Activated T-helper 1 cell treated with anti-CD3 and anti-CD28 coated beads, Interleukin-2, amount 50 U/mL, for 16 hours (primary cell): ENCODE data around the gene AJAP1.
"Not testable (repeated sequence)": the region's sequence is repeated elsewhere in the genome, so short reads cannot be mapped to it uniquely, and the experiment has no call there.

Experiments
- DNase-seq, 2 donors: peaks; one replicate each; pipeline ENCODE4 v3.0.0-alpha.2; 2020; ENCODE audit warnings: low read depth in 1 of 2, low spot score in 1 of 2

AJAP1 gene, protein sequence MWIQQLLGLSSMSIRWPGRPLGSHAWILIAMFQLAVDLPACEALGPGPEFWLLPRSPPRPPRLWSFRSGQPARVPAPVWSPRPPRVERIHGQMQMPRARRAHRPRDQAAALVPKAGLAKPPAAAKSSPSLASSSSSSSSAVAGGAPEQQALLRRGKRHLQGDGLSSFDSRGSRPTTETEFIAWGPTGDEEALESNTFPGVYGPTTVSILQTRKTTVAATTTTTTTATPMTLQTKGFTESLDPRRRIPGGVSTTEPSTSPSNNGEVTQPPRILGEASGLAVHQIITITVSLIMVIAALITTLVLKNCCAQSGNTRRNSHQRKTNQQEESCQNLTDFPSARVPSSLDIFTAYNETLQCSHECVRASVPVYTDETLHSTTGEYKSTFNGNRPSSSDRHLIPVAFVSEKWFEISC

DNA sequence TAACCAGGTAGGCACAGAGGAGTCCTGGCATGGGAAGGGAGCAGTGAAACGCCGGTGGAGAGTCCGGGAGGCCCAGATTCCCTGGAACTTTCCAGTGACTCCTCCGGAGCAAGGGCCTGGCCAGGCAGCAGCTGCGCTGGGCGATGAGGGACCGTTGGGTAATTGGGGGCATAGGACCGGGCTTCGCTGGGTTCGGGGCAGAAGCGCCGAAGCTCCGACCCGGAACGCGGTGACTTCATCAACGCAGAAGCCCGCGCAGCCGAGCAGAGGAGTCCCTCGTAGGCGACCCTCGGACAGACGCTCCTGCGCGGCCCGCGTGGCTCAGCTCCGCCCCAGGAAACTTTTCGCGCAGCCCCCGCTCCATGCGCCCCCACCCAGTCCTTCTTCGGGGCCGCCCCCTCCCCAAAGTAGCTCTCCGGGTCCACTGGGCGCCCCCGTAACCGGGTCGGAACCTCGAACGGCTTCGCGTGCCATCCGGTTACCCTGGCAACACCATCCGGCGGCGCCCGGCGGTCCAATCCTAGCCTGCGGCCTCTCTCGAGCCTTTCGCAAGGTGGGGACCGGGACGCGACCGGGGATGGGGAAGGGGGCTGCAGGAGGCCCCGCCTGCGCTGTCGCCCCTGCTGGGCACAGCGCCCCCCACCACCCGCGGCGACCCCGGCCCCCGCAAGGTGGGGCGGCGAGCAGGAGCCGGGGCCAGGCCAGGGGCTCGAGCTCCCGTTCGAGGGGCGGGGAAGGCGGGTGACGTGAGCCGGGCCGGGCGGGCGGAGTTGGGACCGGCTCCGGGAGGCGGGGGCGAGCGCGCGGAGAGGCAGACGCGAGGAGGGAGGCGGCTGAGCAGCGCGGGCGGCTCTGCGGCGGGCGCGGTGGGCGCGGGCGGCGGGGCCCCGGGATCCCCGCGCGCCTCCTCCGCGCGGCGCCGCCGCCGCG lies at the start of gene AJAP1:
TSS of gene AJAP1 (plus strand) at position 814 of the 930 bp plus-strand sequence. CDS start 817 bp downstream, outside the sequence.
- no peak for DNase-seq

DNA sequence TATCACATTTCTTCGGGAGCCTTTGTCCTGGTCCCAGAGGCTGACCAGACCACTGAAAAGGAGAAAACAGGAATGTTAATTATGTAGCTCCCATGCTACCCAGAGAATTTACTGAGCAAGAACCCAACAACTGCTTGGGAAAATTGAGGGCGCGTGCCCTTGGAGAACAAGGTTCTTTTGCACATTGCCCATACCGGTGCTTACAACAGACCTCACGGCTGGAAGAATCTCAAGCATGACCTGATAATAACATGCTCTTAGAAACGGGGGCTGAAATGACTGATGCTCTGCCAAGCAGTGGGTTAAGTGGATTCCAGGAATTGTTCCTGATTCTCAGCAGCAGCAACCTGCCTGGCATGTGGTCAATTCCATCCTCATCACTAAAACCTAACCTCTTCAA lies 49.3 kb upstream of the AJAP1 start:
- DNase-seq, result no peak

DNA sequence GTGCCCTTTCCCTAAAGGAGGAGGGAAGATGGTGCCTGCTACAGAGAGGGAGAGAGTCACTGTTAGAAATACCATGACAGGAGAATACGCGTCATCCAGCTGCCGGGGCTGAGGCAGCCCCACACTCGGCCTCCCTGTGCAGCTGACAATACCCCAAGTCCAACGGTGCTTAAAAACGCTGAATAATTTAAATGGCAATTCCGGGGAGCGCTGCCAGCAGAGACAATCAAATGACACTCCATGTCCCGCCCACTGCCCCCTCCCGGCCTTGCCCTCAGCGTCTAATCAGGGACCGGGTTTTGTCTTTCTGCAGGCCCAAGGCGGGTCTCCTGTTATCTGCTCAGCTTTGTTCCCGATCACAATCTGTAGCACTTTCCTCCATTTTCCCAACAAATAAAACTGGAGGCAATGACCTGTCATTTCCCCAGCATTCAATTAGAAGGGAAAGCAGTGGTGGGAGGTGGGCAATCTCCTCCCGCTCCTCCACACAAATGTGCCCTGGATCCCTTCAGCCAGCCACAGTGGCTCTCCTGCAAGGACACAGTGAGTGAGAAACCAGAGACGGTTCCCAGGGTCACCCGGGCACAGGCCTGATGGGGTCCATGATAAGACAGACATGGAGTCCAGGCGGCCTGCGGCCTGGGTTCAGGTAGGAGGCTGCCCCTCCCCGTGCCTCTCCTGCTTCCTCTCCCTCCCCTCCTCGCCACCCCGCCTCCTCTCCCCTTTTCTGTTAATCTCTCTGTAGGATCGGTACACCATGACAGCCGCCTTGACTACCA lies 42.7 kb upstream of the AJAP1 start:
- DNase-seq, result no peak

DNA sequence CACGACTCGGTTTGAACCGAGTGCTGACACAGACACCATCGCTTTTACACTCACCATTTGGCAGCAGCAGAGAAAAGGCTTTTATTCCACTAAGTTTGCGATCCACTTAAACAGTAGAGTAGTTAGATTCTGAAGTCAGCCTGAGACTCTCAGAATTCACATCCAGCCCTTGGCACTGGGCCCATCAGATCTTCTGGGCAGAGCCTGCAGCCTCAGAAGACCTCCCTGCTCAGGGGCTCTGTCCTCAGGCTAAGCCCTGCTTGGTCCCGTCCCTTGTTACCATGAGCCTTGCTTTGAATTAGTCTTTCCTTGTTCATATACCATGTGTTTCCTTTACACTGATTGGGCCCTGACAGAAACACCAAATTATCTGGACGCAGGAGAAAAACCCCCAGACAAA lies 41.4 kb upstream of the AJAP1 start:
- DNase-seq, result no peak

DNA sequence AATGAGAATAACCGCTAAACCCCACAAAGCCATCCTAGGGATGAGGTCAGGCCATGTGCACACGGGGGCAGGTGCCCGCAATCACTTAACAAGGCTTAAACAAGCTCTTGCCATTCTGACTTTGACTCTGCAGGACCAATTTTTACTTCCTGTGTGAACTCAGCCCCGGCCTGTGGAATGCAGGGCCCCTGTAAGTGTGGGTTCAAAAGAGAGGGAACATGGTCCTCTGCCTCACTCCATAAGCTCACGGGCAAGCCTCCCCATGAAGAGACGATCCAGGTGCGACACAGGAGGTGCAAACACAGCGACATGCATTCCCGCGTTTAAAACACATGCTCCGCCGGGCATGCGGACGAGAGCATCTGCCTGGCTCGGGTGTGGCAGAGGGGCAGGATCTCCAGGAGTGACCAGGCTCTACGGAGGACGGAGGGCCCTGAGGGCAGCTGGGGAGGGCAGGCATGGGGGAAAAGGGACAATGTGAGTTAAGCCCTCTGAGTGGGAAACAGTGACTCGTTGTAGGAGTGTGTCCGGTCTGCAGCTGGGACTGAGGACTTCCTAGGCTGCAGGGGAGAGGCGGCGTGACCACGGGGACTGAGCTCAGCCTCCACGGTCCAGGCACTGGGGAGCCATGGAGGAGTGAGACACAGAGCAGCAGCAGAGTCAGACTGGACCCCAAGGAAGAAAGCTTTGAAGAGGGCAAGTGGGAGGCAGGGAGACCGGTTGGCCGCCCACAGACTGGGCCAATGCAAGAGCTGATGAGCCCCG lies 40.6 kb upstream of the AJAP1 start:
- DNase-seq, result no peak

DNA sequence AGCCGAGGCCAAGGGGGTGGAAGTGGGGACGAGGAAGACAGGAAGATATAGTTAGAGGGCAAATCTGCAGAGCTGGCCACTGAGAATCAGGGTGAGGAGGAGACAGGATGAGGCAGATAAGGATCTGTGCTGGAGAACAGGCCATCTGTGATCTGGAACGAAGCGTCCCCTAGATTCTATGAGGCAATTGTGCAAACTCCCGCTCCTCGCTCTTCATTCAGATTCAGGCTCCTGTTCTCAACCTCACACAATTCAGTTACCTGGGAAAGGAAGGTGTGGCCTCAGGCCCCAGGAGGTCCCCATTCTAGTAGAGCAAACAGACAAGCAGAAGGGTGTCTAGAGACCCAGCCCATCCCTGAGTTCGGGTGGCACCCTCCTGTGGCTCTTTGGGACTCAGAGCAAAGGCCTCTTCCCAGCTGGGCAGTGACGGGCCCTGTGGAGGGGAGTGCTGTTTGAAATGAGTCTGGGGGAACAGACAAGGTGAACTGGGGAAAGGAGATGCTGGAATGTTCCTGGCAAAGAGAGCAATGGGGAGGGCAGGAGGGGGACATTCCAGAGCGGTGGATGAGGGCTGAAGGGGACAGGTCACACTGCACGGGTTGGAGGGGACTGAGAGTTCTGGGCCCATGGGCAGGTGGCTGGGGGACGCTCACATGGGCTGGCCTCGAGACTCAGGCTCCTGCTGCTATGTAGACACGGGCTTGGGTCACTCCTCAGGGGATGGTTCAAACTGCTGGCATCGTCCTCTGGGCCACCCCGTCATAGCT lies 39.9 kb upstream of the AJAP1 start:
- DNase-seq, result no peak

DNA sequence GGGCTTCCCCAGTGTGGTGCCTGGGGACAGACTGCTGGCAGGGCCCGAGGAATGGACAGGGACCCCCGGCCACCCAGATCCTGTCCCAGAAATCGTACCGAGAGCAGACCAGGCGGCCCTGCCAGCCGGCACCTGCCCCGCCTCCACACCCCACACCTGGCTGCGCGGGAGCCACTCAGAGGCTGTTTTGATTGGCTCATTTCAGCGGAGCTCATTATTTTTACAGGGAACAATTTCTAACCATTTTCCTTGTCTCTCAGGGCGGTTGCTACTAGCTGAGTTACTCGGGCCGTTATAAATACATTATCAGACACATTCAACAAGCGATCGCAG lies 39.3 kb upstream of the AJAP1 start:
- no peak for DNase-seq

DNA sequence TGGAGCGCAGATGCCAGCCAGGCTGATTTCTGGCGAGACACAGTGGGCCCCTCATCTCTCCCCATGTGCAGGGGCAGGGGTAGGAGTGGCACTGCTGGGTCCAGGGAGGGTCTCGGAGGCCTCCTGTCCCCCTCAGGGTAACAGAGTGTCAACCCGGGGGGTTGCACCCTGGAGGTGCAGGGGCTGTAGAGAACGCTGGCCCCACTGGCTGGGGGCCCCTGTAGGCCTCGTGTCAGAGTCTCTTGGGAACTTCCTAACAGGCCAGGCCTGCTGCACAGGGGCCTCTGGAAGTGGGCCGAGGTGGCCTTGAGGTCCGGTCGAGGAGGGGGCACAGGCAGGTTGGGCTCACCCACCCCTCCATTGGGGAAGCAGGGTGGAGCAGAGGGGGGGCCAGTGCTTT lies 38.9 kb upstream of the AJAP1 start:
- no peak for DNase-seq

DNA sequence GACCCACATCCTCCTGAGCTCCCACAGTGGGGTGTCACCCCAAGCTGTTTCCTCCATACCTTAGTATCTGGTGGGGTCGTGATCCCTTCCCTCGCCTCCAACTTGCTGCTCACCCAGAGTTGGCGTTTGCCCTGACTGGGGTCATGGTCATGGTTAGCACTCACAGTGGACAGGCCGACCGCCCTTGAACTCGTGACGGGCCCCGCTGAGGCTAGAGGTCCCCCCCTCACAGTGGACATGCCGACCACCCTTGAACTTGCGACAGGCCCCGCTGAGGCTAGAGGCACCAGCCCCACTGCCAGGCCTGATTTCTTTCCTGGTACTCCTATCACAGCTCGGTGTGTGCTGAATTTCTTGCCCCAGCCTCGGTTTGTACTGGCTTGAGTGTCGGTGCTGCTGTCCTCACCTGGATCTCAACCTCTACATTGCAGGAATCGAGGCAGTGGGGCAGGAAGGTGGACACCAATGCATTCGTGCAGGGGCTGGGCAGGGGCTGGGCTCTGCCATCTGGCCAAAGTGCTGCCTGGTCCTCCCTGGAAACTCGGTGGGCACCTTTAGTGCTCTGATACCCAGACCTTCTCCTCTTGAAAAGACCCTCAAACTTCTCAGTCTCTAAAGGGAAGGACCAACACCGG lies 37.5 kb upstream of the AJAP1 start:
- no peak for DNase-seq

DNA sequence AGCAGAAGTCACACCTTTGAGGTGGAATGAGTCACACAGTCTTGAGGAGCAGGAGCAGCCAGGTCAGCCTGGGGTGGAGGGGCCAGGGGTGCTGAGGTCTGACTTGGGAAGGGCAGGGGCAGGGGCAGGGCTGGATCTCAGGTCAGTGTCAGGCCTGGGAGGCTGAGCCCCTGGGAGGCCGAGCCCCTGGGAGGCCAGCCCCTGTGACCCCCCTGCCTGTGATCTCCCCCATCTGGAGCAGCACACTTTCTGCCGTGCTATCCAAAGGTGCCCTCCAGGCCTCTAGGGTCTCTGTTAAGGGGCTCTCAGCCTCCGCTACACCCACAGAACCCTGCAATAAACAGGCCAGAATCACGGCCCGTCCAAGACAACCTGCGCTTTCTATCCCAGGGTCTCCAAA lies 36.9 kb upstream of the AJAP1 start:
- DNase-seq, result no peak

DNA sequence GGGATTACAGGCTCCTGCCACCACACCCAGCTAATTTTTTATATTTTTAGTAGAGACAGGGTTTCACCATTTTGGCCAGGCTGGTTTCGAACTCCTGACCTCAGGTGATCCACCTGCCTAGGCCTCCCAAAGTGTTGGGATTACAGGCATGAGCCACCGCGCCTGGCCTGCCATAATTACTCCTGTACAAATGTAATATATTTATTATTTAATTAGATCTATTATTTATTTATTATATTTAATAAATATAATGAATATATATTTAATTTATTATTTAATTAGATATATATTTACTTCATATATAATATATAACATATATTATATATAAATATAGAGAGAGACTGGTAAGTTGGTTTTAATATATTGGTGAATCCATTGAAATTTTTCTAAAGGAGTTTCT lies 35.6 kb upstream of the AJAP1 start:
- DNase-seq, result not testable (repeated sequence)

DNA sequence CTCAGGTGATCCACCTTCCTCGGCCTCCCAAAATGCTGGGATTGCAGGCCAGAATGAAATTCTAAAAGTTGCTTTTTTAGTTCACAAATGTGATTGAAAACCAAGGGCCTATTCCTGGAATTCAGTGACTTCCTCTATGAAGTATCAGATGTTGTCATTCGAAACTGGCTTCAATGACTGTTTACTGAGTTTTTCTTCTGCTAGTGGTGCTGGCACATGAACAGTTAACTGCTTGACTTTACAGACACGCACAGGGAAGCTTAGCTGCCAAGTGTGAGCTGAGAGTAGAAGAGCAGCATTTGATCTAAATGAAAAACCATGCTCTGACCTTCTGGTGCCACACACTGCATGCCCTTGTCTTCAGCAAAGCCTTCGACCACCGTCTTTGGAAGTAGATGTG lies 32.8 kb upstream of the AJAP1 start:
- no peak for DNase-seq

DNA sequence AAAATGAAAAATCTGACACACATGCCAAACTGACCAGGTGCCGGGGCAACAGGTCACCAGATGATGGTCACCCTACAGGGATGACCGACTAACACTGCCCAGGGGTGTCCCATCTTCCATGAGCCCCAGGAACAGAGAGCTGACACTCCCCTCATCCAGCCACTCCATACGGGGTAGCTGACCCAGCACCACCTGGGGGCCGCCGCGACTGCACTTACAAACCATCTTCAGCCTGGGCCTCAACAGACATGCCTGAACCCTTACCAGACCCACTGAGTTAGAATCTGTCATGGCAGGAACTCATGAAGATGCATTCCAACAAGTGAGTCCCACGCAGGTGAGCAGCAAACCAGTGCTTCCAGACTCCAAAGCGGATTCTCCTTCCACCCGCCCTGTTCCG lies 31.6 kb upstream of the AJAP1 start:
- no peak for DNase-seq

DNA sequence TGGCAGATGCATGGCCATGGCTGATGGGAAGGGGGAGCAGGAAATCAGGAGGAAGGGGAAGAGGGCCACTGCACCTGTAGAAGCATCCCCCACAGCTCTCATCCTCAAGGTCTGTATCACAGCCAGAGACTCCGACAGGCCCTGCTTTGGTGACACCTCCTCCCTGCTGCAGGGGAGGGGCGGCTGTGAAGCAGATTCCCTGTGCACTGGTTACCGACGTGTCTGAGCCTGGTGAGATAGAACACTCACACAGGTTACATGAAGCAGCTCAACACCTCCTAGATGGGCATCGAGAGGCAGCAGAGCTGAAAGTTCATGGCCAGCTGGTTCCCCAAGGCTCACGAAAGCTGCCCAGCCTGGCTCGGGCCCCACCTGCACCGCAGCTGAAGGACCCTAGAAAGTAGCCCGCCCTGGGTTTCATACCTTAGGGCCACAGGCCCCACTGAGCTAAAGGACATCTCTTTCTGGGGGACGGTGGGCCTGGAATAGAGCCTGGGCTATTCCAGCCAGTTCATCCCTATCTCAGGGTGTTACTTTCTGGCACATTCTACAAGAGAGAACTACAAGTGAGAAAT lies 30.2 kb upstream of the AJAP1 start:
- no peak for DNase-seq

DNA sequence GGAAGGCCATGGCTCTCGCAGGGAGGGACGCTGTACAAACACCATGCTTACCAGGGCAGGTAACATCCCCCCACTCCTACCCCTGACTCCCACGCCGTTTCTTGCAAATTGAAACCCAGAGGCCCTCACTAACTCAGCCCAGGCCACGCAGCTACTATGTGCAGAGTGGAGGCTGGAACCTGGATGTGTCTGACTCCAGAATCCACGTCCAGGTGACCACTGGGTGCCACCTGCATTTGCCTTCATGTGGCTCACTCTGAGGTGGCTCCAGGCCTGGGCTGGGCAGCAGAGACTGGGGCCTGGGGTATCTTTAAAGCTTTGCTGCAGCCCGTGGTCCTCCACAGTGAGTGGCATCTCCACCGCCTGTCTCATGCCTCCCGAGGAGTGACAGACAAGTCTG lies 29.6 kb upstream of the AJAP1 start:
- no peak for DNase-seq

DNA sequence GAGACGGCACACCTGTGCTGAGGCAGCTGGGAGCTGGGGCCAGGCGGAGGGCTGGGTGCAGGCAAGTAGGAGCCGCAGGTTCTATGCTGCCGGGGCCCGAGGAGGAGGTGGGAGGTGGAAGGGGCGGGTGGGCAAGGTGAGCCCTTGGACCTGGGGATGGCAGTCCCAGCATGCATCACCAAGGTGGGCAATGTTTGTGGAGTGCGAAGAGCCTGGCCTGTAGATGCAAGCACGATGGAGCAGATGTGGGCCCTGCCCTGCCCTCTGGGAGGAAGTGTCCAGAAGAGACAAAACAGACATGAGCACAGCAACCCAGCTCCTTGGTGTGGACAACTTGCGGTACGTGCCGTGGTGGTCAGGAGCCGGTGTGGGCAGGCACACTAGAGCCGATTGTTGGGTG lies 28.3 kb upstream of the AJAP1 start:
- DNase-seq, result no peak

DNA sequence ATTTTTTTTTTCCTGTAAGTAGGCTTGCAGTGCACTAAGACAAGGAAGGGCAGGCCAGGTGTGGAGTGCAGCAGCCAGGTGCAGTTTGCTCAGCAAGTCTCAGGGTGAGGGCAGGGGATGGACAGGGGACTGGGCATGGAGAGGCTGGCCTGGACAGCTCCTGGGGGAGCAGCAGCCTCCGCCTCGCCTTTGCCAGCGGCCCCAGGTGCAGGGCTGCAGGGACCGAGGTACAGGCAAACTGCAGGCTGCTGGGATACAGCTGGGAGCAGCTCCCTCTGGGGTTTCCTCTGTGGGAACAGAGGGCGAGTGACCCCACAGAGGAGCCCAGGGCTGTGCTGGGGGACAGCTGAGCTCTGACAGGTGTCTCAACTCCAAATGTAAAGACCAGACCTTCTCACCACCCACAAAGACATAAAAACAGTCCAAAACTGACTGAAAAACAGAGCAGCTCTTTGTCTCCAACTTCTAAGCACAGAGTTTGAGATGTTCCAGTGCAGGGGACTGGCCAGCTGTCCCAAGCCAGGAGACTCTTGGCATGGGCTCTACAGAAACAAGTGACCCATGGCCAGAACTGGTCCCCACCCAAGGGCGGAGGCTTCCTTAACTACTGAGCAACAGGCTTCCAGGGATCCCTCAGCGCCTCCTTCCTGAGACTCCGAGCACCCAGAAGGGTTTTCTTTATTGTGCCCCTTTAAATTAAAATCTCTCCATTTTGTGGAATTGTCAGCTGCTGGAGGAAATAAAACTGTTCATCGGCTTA lies 27.7 kb upstream of the AJAP1 start:
- no peak for DNase-seq

DNA sequence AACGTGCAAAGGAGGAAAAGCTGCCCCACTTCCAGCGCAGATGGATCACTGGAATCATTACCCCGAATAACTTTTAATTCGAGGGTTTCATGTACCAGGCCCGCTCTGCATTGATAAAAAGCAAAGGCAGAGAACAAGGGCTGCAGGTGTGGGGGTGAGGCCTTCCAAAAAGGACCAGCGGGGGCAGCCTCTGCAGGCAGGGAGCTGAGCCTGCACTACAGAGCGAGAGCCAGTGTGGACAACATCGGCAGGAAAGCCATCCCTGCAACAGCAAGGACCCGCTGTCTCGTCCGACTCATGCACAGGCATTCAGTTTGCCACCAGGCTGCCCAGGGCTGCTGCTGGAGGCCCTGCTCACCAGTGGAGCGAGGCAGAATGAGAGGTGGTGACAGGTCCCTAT lies 27.1 kb upstream of the AJAP1 start:
- no peak for DNase-seq

DNA sequence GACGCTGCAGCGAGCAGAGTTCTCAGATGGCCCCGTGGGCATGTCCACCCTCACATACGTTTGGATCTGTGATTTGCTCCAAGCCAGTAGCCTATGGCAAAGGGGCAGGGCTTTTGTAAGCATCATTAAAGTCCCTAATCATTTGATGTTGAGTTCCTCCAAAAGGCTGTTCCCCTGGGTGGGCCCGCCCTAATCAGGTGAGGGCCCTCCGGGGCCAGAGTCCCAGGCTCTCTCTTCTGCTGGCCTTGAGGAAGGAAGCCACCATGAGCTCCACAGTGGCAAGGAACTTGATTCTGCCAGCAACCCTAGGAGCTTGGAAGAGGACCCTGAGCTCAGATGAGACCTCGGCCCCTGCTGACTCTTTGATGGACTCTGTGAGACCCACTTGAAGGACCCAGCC lies 25.4 kb upstream of the AJAP1 start:
- DNase-seq, result no peak
